BE2C (cell line): ENCODE results near the gene SMYD1.

Source experiments
- DNase-seq: peaks from one replicate; pipeline ENCODE4 v3.0.0-alpha.2; 2020
- H3K27me3 ChIP-seq: fragments of 250-450 bp; sonication (Bioruptor Pico); 2 replicates; pipeline ENCODE4 v1.5.1; 2020; ENCODE audit warnings: mild to moderate bottlenecking
- H3K36me3 ChIP-seq: fragments of 250-450 bp; sonication (Bioruptor Pico); 2 replicates; pipeline ENCODE4 v1.5.1; 2020; ENCODE audit warnings: mild to moderate bottlenecking
- H3K4me1 ChIP-seq: fragments of 250-450 bp; sonication (Bioruptor Pico); 2 replicates; pipeline ENCODE4 v1.5.1; 2020
- H3K4me3 ChIP-seq: 2 replicates; pipeline ENCODE4 v1.5.1; 2011; ENCODE audit warnings: low read depth, low read length
- H3K9me3 ChIP-seq: fragments of 250-450 bp; sonication (Bioruptor Pico); 2 replicates; pipeline ENCODE4 v1.5.1; 2020
- CTCF ChIP-seq: IDR thresholded peaks from 2 replicates; pipeline ENCODE4 v1.5.1; 2012; ENCODE audit warnings: mild to moderate bottlenecking, low read depth, low read length

The SMYD1 gene

DNA sequence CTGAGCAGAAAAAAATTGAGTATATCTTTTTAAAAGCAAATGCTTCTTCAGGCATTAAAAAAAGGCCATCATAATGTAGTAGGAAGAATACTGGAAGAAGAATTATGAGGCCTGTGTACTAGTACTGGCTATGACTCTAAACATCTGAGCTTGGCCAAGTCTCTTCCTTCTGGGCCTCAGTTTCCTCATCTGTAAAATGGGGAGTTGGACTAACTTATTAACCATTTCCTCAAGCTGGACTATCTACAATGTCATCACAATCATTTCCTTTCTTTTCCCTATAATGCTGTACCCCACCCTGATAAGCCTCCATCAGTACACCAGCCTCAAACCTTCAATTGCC lies 30.9 kb downstream of the SMYD1 start:
- H3K4me3 ChIP-seq, result no peak overlapping the region
- DNase-seq, result no peak
- no peaks in the 10 kb centered on the region for H3K36me3 ChIP-seq
- H3K4me1 ChIP-seq, result no peaks in the 10 kb centered on the region
- no peaks in the 10 kb centered on the region for H3K27me3 ChIP-seq
- H3K9me3 ChIP-seq, result no peaks in the 10 kb centered on the region
- TF ChIP-seq CTCF, result no peak

DNA sequence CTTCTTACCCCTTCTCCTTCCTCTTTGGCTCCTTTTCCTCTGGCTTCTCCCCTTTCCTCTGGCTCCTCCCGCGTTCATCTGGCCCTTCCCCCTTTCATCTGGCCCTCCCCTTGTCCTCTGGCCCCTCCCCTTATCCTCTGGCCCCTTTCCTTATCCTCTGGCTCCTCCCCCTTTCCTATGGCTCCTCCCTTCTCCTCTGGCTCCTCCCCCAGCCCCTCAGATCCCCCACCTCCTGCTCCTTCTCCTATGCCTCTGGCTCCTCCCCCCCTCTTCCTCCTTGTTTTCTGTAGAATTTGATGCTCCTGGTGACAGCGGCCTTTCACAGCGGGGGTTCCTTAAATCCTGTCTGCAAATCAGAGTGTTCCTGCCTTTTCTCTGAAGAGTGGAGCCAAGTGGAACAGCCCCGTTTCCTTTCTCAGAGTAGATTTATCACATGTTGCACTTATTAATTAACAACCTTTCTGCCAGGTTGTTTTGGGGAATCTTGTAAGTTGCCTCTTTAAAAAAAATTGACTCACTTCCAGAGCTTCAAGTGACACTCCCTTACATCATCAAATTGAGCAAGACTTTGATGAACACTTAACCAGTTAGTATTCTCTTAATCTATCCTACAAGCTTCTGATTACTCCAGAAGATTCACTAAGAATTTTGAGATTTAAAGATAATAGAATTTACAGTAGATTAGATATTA lies 32.3 kb downstream of the SMYD1 start:
- Histone ChIP-seq H3K36me3 (no peaks in the 10 kb centered on the region), H3K9me3 (no peaks in the 10 kb centered on the region), H3K27me3 (no peaks in the 10 kb centered on the region), H3K4me3 (no peak overlapping the region), H3K4me1 (no peaks in the 10 kb centered on the region)
- DNase-seq, result peak; percentile 16
- TF ChIP-seq CTCF, result no peak

DNA sequence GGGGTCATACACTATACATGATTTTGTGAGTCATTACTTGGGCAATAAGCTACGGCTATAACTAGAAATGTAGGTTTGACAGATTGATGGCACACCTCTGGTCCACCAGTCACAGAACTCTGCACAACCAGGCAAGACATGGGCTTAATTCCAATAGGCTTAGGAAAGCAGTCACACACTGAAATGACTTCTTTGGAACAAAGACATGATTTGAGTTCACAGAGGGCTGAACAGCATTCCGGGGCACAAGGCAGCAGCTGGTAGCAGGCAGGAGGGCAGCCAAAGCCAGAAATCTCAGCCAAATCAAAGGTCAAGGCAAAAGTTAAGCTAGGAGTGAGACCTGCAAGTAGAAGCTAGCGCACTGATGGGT lies 32.8 kb downstream of the SMYD1 start:
- no peaks in the 10 kb centered on the region for H3K27me3 ChIP-seq
- no peak overlapping the region for H3K4me3 ChIP-seq
- no peaks in the 10 kb centered on the region for H3K9me3 ChIP-seq
- no peaks in the 10 kb centered on the region for H3K36me3 ChIP-seq
- no peak for DNase-seq
- H3K4me1 ChIP-seq, result no peaks in the 10 kb centered on the region
- no peak for TF ChIP-seq CTCF

- Histone ChIP-seq H3K36me3 (no peaks in the 10 kb centered on the region), H3K4me1 (no peaks in the 10 kb centered on the region), H3K9me3 (no peaks in the 10 kb centered on the region), H3K4me3 (no peak overlapping the region), H3K27me3 (no peaks in the 10 kb centered on the region)
- DNase-seq, result no peak
- no peak for TF ChIP-seq CTCF
Measured at GRCh38 chr2:88108796-88109195, 41.2 kb downstream of the SMYD1 start.

- H3K36me3 ChIP-seq, result no peaks in the 10 kb centered on the region
- no peaks in the 10 kb centered on the region for H3K9me3 ChIP-seq
- TF ChIP-seq CTCF, result no peak
- no peaks in the 10 kb centered on the region for H3K4me1 ChIP-seq
- H3K27me3 ChIP-seq, result no peaks in the 10 kb centered on the region
- H3K4me3 ChIP-seq, result no peak overlapping the region
- DNase-seq, result no peak
Measured at GRCh38 chr2:88110830-88111229, 43.2 kb downstream of the SMYD1 start.

DNA sequence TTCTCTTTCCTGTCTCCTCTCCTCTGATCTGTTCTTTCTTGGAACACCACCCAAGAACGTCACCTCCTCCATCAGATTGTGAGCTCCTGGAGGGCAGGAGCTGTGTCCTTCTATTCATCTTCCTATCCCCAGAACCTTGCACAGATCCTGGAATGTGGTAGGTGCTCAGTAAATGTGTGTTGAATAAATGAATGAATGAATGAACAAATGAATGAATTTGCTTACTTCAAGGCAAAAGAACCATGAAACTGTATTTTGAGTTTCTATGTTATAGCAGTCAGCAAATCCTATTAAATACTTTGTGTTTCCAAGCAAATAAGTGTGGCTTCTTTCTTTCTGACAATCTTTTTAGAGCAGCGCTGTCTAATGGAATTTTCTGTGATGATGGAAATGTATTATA lies 45.4 kb downstream of the SMYD1 start:
- Histone ChIP-seq H3K27me3 (no peaks in the 10 kb centered on the region), H3K4me3 (no peak overlapping the region), H3K4me1 (no peaks in the 10 kb centered on the region), H3K36me3 (no peaks in the 10 kb centered on the region), H3K9me3 (no peaks in the 10 kb centered on the region)
- TF ChIP-seq CTCF, result no peak
- no peak for DNase-seq
